Measurements from ENCODE around the gene SLIT3. TPM values are rescaled to one million over a fixed set of nuclear protein-coding genes. Genes with fewer than 3 reads are reported as not detected.

The SLIT3 gene
- total RNA-seq, 1 donor from 2014 or later: 5.0 TPM

GRCh38 chr5:169341556-169341955 is 40.6 kb upstream of the SLIT3 start:
- Histone ChIP-seq H3K4me3 (ENCODE audit: low read depth, low read length) (no peak overlapping the region), H3K36me3 (ENCODE audit: control insufficient read depth, insufficient read depth, low read length) (no peaks in the 10 kb centered on the region), H3K27me3 (ENCODE audit: control insufficient read depth, insufficient read depth, low read length) (no peaks in the 10 kb centered on the region)
- no peak for DNase-seq (ENCODE audit: low read depth)
- no peak for TF ChIP-seq CTCF (IDR thresholded peaks at IDR 0.05; ENCODE audit: insufficient read depth, low read length, poor library complexity, severe bottlenecking)

GRCh38 chr5:169339869-169340268 is 38.9 kb upstream of the SLIT3 start:
- H3K4me3 ChIP-seq (ENCODE audit: low read depth, low read length): no peak overlapping the region
- H3K36me3 ChIP-seq (ENCODE audit: control insufficient read depth, insufficient read depth, low read length): no peaks in the 10 kb centered on the region
- TF ChIP-seq CTCF (IDR thresholded peaks at IDR 0.05; ENCODE audit: insufficient read depth, low read length, poor library complexity, severe bottlenecking): no peak
- DNase-seq (ENCODE audit: low read depth): no peak
- H3K27me3 ChIP-seq (ENCODE audit: control insufficient read depth, insufficient read depth, low read length): no peaks in the 10 kb centered on the region

- Histone ChIP-seq H3K27me3 (ENCODE audit: control insufficient read depth, insufficient read depth, low read length) (no peaks in the 10 kb centered on the region), H3K36me3 (ENCODE audit: control insufficient read depth, insufficient read depth, low read length) (no peaks in the 10 kb centered on the region), H3K4me3 (ENCODE audit: low read depth, low read length) (no peak overlapping the region)
- DNase-seq (ENCODE audit: low read depth): no peak
- TF ChIP-seq CTCF (IDR thresholded peaks at IDR 0.05; ENCODE audit: insufficient read depth, low read length, poor library complexity, severe bottlenecking): no peak
Measured at GRCh38 chr5:169336242-169336641, 35.3 kb upstream of the SLIT3 start.

GRCh38 chr5:169335806-169336205 is 34.9 kb upstream of the SLIT3 start:
- no peaks in the 10 kb centered on the region for H3K27me3 ChIP-seq (ENCODE audit: control insufficient read depth, insufficient read depth, low read length)
- no peak for TF ChIP-seq CTCF (IDR thresholded peaks at IDR 0.05; ENCODE audit: insufficient read depth, low read length, poor library complexity, severe bottlenecking)
- H3K4me3 ChIP-seq (ENCODE audit: low read depth, low read length): no peak overlapping the region
- DNase-seq (ENCODE audit: low read depth): no peak
- no peaks in the 10 kb centered on the region for H3K36me3 ChIP-seq (ENCODE audit: control insufficient read depth, insufficient read depth, low read length)

- Histone ChIP-seq H3K36me3 (ENCODE audit: control insufficient read depth, insufficient read depth, low read length) (no peaks in the 10 kb centered on the region), H3K4me3 (ENCODE audit: low read depth, low read length) (no peak overlapping the region), H3K27me3 (ENCODE audit: control insufficient read depth, insufficient read depth, low read length) (no peaks in the 10 kb centered on the region)
- no peak for DNase-seq (ENCODE audit: low read depth)
- no peak for TF ChIP-seq CTCF (IDR thresholded peaks at IDR 0.05; ENCODE audit: insufficient read depth, low read length, poor library complexity, severe bottlenecking)
Measured at GRCh38 chr5:169333518-169333917, 32.6 kb upstream of the SLIT3 start.

GRCh38 chr5:169331292-169331852 is 30.4 kb upstream of the SLIT3 start:
- no peaks in the 10 kb centered on the region for H3K27me3 ChIP-seq (ENCODE audit: control insufficient read depth, insufficient read depth, low read length)
- no peak for DNase-seq (ENCODE audit: low read depth)
- no peaks in the 10 kb centered on the region for H3K36me3 ChIP-seq (ENCODE audit: control insufficient read depth, insufficient read depth, low read length)
- no peak overlapping the region for H3K4me3 ChIP-seq (ENCODE audit: low read depth, low read length)
- TF ChIP-seq CTCF (IDR thresholded peaks at IDR 0.05; ENCODE audit: insufficient read depth, low read length, poor library complexity, severe bottlenecking): no peak
